ENCODE data around the gene NRBP1.

GRCh38 chr2:27464443-27464842 lies 36.0 kb downstream of the NRBP1 start:
- TF ChIP-seq CTCF (conservative IDR thresholded peaks at IDR 0.05) (no peak), ZFX (IDR thresholded peaks at IDR 0.05) (no peak)

All from C4-2B (cell line).